Left kidney (tissue), 8 donors: ENCODE data around the gene KLK3. TPM values are rescaled to one million over a fixed set of nuclear protein-coding genes. Genes with fewer than 3 reads are reported as not detected.
"Not testable (repeated sequence)": the region's sequence is repeated elsewhere in the genome, so short reads cannot be mapped to it uniquely, and the experiment has no call there.

Experiments
- DNase-seq: peaks from one replicate; pipeline ENCODE4 v3.0.0-alpha.2; 2013
- long read RNA-seq, 8 donors: transcript quantifications; one replicate each; lab custom pipeline, GENCODE V29; 2026
- polyA plus RNA-seq: library from polyadenylated mRNA; unstranded; fragments of 120-200 nt; gene quantifications from one replicate; pipeline ENCODE4 v1.2.1, GENCODE V29; 2013; ENCODE audit not compliant: insufficient read length

Gene KLK3
- polyA plus RNA-seq, result 0.68 TPM
- long read RNA-seq, donor 1, result 0 reads
- long read RNA-seq, donor 2, result 0 reads
- long read RNA-seq, donor 3, result 0 reads
- long read RNA-seq, donor 4, result 0 reads
- long read RNA-seq, donor 5, result 0 reads
- long read RNA-seq, donor 6, result 0 reads
- long read RNA-seq, donor 7, result 0 reads
- long read RNA-seq, donor 8, result 0 reads

DNA sequence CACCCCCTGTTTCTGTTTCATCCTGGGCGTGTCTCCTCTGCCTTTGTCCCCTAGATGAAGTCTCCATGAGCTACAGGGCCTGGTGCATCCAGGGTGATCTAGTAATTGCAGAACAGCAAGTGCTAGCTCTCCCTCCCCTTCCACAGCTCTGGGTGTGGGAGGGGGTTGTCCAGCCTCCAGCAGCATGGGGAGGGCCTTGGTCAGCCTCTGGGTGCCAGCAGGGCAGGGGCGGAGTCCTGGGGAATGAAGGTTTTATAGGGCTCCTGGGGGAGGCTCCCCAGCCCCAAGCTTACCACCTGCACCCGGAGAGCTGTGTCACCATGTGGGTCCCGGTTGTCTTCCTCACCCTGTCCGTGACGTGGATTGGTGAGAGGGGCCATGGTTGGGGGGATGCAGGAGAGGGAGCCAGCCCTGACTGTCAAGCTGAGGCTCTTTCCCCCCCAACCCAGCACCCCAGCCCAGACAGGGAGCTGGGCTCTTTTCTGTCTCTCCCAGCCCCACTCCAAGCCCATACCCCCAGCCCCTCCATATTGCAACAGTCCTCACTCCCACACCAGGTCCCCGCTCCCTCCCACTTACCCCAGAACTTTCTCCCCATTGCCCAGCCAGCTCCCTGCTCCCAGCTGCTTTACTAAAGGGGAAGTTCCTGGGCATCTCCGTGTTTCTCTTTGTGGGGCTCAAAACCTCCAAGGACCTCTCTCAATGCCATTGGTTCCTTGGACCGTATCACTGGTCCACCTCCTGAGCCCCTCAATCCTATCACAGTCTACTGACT lies at the start of gene KLK3:
KLK3 (plus strand) TSS at position 280 of the 775 bp plus-strand sequence; CDS start at position 321, 41 bp downstream.
- no peak for DNase-seq

DNA sequence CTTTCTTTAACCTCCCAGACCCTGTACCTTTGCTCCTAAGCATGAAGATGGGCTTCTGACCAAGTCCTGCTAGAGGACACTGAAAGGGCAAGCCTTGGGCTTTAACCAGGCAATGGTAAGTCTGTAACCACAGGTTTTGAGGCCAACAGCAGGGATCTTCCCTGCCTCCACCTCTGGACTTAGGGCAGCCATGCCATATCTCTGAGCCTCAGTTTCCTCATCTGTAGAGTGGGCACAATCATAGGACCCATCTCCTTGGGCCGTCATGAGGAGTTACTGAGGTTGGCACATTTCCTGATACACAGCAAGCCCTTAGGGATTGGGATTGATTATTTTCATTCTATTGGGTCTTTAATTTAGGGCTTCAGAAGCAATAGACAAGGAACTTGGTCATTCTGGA lies 45.9 kb upstream of the KLK3 start:
- DNase-seq, result no peak

DNA sequence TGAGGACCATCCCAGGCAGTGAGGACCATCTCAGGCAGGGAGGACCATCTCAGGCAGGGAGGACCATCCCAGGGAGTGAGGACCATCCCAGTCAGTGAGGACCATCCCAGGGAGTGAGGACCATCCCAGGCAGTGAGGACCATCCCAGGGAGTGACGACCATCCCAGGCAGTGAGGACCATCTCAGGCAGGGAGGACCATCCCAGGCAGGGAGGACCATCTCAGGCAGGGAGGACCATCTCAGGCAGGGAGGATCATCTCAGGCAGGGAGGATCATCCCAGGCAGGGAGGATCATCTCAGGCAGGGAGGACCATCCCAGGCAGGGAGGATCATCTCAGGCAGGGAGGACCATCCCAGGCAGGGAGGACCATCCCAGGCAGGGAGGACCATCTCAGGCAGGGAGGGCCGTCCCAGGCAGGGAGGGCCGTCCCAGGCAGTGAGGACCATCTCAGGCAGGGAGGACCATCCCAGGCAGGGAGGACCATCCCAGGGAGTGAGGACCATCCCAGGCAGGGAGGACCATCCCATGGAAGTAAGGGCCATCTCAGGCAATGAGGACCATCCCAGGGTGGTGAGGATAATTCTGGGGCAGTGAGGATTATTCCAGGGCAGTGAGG lies 43.0 kb upstream of the KLK3 start:
- DNase-seq, result not testable (repeated sequence)

DNA sequence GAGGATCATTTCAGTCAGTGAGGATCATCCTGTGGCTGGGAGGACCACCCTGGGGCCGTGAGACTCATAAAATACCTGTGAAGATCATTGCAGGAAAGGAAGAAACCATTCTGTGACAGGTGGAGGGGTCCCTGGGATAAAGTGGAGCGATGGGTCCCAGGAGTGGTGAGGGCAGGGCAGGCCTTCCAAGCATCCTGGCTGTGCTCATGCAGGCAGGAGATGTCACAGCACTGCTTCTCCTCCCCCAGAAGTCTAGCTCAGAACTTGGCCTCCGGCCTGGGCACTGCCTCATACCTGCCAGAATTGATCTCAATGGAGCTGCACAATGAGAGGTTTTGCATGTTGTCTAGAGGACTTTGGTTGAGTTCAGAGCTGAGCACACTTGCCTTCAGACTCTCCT lies 42.2 kb upstream of the KLK3 start:
- DNase-seq, result no peak

DNA sequence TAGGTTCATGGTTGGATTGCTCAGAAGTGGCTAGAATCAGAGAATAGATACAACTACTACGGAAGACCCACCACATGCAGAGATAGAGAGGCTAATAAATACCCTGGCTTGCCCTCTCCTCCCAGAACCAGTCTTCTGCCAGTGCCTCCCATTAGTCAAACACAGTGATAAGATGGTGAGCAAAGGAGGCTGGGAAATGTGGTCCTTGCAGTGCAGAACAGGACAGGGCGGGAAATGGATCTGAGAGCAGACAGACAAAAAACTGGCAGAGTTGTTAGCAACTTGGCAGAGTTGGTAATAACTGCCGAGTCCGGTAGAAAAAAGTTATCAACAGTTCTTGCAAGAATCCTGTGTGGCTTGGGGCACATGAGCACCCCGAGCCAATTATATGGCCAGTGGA lies 39.8 kb upstream of the KLK3 start:
- DNase-seq, result no peak

DNA sequence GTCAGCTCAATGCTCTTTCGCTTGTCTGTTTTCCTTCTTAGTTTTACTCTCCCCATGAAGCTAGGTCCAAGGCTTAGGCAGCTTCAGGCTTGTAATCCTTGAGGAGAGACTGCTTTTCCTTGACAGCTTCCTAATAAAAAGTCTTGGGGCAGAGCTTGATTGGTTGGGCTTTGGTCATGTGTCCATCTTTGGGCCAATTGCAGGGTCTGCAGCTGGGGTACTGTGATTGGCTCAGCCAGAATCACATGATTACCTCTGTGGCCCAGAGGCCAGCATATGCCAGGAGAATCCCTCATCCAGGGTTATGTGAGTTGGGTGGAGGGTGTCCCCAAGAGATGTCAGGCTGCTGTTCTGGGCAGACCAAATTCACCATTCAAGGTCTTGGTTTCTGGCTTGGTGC lies 39.3 kb upstream of the KLK3 start:
- no peak for DNase-seq

DNA sequence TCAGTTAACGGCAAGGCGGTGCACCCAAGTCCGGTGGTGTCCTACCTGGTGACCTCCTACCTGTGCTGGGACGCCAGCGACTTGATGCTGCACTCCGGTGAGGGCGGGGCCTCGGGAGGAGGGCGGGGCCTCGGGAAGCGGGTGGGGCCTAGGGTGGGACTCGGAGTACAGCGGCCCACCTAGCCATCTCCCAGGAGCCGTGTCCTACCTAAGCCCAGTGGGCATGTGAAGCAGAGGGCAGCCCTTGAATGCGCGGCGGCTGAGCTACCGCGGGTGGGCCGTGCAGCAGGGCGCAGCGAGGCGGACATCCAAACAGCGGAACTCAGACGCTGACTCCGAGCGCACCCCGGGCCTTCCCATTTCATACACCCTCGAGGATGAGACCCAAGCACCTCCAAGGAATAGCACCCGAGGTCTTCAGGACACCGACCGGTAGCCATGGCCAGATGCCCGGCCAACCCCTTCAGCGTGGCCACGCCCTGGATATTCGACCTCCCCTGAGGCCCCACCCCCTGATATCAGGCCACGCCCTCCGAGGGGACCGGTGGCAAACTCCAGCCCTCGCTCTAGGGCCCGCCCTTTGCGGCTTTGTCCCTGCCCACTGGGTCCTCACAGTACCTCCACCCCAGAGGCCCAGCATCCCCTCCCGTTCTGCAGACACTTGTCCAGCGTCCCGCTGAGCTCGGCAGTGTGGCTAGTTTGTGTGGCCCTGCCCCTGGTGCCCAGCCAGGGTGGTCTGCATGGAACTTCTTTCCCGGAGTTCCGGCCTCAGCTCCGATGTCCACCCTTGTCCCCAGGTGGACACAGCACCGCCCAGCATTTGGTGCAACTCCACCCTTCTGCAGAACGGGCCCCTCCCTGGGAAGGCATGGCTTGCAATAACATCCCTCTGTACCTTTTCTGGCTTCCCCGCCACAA lies 36.5 kb upstream of the KLK3 start:
- DNase-seq, result peak; percentile 58

DNA sequence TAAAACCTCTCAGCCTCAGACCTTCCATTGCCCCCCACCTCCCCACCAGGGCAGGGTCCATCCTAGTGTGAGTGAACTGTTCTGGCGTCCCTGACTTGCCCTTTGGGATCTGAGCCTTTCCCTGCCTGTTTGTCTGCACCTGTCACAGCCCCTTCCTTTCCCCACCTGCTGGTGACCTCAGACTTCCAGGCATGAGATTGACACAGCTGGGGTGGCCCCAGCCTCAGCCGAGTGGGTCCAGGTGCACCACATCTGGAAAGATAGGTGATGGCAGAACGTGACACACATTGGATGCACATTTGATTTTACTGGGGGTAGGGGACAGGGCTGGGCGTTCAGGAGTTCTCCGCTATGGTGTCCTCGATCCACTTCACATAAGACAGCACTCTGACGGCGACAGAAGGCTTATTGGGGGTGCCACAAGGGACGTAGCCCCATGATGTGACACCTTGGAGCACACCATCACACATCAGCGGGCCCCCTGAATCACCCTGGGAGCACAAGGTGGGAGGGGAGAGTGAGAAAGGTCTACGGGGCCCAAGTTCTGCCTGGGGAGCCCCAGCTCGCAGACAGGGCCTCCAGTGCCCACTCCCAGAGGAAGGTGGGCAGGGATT lies 35.7 kb upstream of the KLK3 start:
- DNase-seq, result no peak

DNA sequence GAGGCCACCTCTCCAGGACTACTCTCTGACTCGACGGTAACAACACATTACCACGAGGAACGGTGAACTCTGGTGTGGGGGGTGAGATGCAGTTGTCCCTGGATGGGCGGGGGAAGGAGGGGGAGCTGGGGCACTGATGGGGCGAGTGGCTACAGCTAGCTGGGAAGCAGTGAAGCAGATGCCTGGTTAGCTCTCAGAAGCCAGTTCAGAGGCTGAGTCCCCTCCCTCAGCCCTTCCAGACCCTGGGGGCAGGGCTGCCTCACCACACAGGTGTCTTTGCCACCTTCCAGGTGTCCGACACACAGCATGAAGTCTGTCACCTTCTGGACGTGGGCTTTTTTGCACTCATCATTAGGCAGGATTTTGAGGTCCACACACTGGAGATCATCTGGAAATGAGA lies 35.1 kb upstream of the KLK3 start:
- no peak for DNase-seq

DNA sequence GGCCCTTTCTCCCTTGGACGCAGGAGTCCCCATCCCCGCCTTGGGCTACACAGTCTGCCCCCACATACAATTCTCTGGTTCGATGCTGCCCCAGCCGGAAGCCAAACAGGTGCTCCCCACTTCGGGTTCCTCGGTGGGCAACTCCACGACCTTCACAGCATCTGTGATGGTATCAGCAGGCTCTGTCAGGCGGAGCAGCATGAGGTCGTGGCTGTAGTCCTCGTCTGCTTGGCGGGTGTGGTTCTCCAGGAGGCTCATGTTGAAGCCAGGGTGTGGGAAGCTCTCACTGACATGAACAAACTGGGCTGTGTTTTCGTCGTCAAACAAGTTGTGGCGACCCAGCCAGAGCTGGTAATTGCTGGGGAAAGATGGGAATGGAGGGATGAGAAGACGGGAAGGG lies 34.6 kb upstream of the KLK3 start:
- DNase-seq, result no peak

DNA sequence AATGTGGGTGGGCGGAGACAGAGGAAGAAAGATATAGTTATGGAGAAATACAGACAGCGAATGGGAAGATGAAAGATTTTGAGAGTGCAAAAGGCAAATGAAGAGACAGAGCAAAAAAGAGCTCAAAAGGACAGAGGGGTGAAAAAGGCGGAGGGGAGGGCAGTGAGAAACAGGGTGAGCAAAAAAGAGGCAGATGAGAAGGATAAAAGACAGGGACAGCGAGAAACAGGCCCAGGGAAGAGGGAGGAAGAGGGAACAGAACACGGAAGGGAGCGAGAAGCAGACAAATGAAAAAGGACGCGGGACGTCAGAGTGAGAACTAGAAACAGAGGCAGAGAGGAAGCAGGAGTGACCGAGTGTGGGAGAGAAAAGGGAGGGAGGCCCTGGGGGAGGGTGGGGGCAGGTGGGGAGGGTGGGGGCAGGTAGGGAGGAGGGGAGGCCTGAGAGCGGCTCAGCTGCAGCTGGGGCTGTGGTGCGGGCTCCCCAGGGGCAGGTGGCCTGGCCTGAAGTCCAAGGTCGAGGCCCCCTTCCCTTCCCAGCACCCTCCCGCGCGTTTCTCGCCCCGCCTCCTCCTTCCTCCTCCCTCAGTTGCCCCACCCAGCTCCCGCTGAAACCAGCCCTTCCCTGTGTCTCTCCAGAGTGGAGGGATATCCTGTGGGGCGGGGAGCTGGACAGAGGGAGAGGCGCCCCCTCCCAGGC lies 34.0 kb upstream of the KLK3 start:
- DNase-seq, result no peak

DNA sequence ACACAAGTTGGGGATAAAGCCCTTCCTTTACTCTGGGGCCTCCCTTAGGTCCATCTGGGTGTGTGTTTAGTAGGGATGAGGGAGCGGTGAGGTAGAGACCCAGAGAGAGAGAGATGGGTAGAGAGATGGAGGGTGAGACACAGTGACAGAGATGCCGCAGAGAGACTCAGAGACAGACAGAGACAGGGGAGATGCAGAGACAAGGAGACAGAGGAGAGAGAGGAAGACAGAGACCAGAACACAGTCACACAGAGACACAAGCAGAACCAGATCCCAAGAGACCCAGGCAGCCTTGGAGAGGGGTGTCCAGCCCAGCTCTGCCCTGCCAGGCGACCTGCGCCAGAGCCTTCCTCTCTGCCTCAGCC lies 33.5 kb upstream of the KLK3 start:
- no peak for DNase-seq

DNA sequence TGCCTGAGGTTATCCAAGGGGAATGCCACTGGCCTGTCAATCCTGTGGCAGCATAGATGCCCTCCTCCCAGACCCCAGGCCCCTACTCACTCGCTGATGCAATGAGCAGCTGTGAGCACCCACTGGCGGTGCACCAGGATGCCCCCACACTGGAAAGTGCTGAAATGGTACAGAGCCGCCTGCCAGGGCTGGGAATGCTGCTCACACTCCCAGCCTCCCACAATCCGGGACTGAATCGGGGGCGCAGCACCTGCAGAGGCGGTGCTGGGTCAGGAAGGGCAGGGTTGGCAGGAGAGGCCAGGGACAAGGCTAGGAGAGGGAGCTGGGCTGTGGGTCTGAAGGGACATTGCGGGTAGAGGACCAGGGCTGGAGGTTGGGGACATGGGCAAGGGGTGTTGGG lies 33.1 kb upstream of the KLK3 start:
- DNase-seq, result no peak

DNA sequence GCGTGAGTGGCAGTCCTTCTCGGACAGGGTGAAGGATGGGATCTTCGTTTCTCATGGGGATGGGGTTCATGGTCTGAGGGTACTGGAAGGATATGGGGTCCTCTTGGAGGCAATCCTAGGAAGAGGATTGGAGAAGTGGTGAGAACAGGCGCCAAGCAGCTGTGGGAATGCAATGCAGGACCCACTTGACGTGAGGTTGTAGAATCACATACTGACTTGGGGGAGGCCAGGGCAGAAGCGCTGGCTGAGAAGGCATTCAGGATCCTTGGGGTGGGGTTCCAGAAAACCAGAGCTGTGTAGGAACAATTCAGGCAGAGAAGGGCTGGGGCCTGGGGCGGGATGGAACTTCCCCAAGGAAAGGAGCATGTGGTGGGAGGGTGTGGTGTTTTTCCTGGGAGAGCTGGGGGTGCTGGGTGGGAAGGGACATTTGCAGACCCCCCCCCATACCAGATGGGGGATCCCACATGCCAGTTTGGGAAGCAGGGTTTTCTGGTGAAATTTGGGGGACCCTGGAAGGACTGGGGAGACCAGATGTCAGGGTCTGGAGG lies 32.0 kb upstream of the KLK3 start:
- no peak for DNase-seq

DNA sequence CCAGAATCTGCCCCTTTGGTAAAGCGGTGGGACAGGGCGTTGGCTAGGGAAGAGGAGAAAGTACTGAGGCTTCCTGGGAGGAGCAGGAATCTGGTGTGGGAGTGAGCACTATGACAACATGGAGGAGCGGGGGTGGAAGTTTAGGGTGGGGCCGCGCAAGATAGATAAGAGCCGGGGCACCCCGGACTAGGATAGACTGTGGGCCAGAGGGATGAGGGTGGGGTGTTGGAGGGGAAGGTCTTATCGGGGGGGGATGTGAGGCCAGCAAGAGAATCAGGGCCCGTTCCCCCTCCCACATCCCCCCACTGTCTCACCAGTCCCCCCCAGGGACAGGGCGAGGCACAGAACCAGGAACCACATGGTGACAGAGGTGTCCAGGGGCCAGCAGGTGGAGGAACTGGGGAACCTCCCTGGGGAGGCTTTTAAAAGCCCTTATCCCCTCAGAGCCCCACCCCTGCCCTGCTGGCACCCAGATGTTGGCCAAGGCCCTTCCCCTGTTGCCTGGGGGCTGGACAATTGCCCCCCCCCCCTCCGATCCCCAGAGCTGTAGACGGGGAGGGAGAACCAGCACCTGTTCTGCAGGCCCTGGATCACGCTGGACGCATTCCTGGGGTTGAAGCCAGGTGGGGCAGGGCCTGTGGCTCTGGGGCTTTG lies 31.2 kb upstream of the KLK3 start, which contains the start of gene KLK1:
KLK1 (minus strand) TSS at position 399 of the 654 bp plus-strand sequence; CDS start at position 360, 39 bp downstream.
- DNase-seq, result no peak

DNA sequence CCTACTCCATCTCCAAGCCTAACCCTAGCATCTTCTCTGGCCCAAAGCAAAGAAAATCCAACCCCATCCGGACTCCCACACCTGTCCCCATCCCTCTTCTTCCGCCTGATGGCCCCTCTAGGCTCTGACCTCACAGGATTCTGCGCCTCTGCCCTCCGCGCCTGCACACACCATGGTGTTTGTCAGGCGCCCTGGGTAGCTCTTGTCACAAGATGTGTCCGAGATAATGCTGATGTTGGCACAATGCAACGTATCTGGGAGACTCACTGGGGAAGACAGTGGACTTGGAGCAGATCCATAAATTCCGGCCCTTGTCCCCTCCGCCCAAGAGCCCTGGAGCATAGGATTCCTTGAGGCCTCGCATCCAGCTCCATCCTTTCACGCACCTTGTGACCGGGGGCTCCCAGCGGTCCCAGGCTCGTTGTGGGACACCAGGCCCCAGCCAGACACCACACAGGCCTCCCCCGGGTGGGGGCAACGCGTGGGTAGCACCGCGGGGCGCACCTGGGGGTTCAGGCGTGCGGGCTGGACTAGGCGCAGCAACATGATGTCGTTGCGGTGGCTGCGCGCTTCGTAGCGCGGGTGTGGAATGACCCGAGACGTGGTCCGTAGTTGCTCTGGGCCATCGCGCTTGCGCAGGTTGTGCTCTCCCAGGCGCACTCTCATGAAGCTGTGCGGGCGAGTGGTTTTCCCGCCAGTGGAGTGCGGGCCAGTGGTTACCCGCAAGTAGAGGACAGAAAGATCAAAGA lies 28.0 kb upstream of the KLK3 start:
- no peak for DNase-seq

DNA sequence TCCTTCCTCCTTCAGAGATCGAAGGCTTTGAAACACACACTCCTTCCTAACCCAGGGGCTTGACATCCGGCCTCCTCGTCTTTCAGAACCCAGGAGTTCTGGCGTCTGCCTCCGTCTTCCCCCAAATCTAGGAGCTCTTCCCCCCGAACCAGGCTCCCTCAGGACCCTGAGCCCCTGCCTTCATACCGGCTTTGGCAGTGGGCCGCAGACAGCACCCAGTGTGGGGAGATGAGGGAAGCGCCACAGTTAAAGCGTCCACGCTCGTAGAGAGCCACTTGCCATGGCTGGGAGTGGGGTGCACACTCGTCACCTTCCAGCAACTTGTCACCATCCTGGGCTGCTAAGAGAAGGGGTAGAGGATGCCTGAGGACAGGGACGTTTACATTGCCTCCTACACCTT lies 27.2 kb upstream of the KLK3 start:
- DNase-seq, result no peak

DNA sequence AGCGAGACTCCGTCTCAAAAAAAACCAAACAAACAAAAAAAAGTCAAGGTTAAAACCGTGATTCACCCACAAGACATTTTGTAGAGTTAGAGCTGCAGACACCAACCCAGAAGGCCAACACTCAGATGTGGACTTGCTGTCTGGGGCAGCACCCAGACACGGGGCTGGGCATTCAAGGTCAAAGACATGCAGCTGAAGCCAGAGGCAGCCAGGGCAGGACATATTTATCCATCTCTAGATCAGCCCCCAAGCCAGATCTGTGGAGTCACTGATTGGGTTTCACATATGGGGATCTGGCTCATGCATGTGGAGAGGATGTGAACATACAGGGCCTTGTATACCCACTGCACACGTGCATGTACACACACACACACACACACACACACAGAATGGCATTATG lies 24.9 kb upstream of the KLK3 start:
- no peak for DNase-seq

DNA sequence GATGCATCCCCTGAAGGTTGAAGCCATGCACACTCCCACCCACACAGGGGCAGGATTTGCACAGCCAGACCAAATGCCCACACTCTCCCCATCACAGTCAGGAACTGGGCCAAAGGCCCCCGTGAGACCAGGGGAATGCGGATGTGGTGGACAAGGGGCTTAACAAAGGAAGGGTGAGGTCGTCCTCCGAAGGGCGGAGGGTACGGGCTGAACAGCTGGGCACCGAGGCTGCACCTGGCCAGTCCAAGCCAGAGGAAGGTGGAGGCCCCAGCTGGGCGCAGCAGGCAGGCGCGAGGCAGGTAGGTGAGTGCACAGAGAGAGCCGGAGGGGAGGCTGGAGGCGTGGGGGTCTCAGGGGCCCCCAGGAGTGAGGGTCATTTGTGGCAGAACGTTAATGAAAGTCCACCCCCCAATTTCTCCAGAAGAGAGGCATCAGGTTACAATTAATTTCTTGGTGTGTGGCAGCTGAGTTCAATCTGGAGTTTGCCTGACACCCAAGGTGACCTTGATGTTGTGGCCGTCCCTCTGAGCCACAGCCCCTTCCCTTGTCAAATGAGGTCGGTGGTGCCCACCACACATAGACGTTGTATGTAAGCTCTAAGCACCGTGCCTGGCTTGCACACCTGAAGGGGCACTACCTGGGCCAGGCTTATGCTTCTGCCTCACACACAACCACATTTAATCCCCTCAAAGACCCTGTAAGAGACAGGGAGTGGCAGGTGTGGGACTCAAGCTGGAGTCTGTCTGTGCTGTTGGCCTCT lies 24.3 kb upstream of the KLK3 start:
- no peak for DNase-seq
